ENCODE results near the gene DUOX2. TPM values are rescaled to one million over a fixed set of nuclear protein-coding genes. Genes with fewer than 3 reads are reported as not detected.

DUOX2 gene
- total and polyA plus RNA-seq, 2 of the 8 experiments (the other 6 are each of a cell fraction or from before 2014, with no cell fraction given) = 0.08 TPM; not detected in 1

DNA sequence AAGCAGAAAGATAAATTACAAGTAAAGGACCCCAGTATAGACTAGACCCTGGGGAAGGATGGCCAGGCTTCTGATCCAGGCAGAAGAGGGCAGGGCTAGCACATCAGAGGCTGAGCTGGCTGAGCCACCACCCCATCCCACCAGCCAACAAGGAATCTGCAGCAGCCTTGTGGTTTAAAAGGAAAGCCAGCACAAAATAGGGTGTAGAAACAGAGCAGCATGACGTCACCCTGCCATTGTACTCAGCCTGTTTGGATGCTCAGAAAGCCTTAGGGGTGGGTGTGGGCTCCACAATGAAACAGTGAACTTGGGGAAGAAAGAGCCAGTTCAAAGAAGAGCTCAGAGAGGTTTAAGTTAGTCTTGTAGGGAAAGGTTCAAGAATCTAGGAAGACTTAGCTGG lies 44.0 kb upstream of the DUOX2 start:
- no peak overlapping the region for H3K9ac ChIP-seq (replicated peaks in 1 of 4; ENCODE audit: extremely low read depth in 1 of 4, low read depth in 3 of 4, low read length in 3 of 4)
- no peak overlapping the region for H4K5ac ChIP-seq (ENCODE audit: insufficient read length, low read depth, low read length)
- no peak overlapping the region for H3K4me3 ChIP-seq (ENCODE audit: extremely low read depth in 1 of 4, insufficient read depth in 2 of 4, low read depth in 3 of 4, low read length in 4 of 4)
- H3K4me2 ChIP-seq (ENCODE audit: insufficient read depth in 1 of 2, low read depth in 2 of 2, low read length in 2 of 2) = peak overlapping the region; percentile 4 to 25; a peak in 1 of 4 replicates
- H3K23me2 ChIP-seq (ENCODE audit: low read depth, low read length) = no peaks in the 10 kb centered on the region
- H3K4me1 ChIP-seq (replicated peaks in 1 of 4; ENCODE audit: control insufficient read depth in 3 of 4, insufficient read depth in 4 of 4, low read length in 3 of 4) = peaks cover 0 to 2% (median 0%) of the 10 kb centered on the region in 4 experiments; a peak in 3 of 7 replicates
- DNase-seq (ENCODE audit: low read depth in 1 of 2, low spot score in 2 of 2) (no peak), FAIRE-seq (no peak)
- H3K18ac ChIP-seq (ENCODE audit: extremely low read depth, low read length) = no peak overlapping the region
- H3K27ac ChIP-seq (ENCODE audit: low read depth, low read length) = no peak overlapping the region
- no peak overlapping the region for H3K56ac ChIP-seq (replicated peaks; ENCODE audit: insufficient read length, low read depth, low read length)
- H4K91ac ChIP-seq (replicated peaks; ENCODE audit: insufficient read length, low read length) = no peak overlapping the region
- no peak overlapping the region for H3K14ac ChIP-seq (ENCODE audit: insufficient read length)
- no peaks in the 10 kb centered on the region for H4K20me1 ChIP-seq (replicated peaks in 1 of 2; ENCODE audit: control insufficient read depth in 1 of 2, insufficient read depth in 2 of 2, low read length in 2 of 2)
- peaks cover 0 to 2% (median 0%) of the 10 kb centered on the region in 4 experiments; a peak in 3 of 7 replicates for H3K27me3 ChIP-seq (replicated peaks in 1 of 4; ENCODE audit: control insufficient read depth in 3 of 4, extremely low read depth in 1 of 4, insufficient read depth in 3 of 4, low read length in 3 of 4)
- H3K9me3 ChIP-seq (ENCODE audit: insufficient read depth in 2 of 2, low read depth in 1 of 2, low read length in 1 of 2) = no peaks in the 10 kb centered on the region
- H2AK5ac ChIP-seq (ENCODE audit: low read depth, low read length) = no peak overlapping the region
- H3K79me1 ChIP-seq (ENCODE audit: low read depth, low read length) = no peaks in the 10 kb centered on the region
- no peak overlapping the region for H4K8ac ChIP-seq (ENCODE audit: extremely low read depth, insufficient read depth, low read length)
- no peak overlapping the region for H2AFZ ChIP-seq (ENCODE audit: low read length)
- H3K79me2 ChIP-seq (ENCODE audit: control insufficient read depth in 1 of 2, insufficient read depth in 2 of 2, low read length in 2 of 2) = no peaks in the 10 kb centered on the region
- H2BK12ac ChIP-seq (ENCODE audit: low read depth, low read length) = no peak overlapping the region
- H2BK20ac ChIP-seq (ENCODE audit: low read length) = no peak overlapping the region
- H2BK15ac ChIP-seq (ENCODE audit: low read length) = no peak overlapping the region
- no peak overlapping the region for H3K4ac ChIP-seq (replicated peaks; ENCODE audit: insufficient read length, low read depth, low read length)
- no peak overlapping the region for H3K23ac ChIP-seq (ENCODE audit: insufficient read length)
- no peaks in the 10 kb centered on the region for H3K36me3 ChIP-seq (ENCODE audit: control insufficient read depth in 2 of 4, insufficient read depth in 4 of 4, low read length in 3 of 4)
- ChIA-PET CTCF (ENCODE audit: partially characterized antibody) (interaction anchor here (0.6 to 41.8 kb wide), 11 partner anchors 11 to 298 kb away, joined by 3 to 1117 read pairs (median 3); partner anchors contain the start of genes SHF and SLC28A2), POLR2A (ENCODE audit: partially characterized antibody) (interaction anchor here (0.9 to 1.0 kb wide), 3 partner anchors 9 to 10 kb away, joined by 3 to 4 read pairs (median 3); no protein-coding TSS in a partner anchor)
- H2BK5ac ChIP-seq (ENCODE audit: low read depth, low read length) = no peak overlapping the region
- WGBS, 2 experiments (ENCODE audit: extremely low coverage in 1 of 2, insufficient coverage in 1 of 2, insufficient read length in 1 of 2, insufficient replicate concordance in 2 of 2, low coverage in 1 of 2, low lambda C conversion rate in 2 of 2, missing lambda C conversion rate in 1 of 2) = 33% methylated on average over 1 of the region's 1 CpG; no CpG with 5 or more reads in 1 of the 2 experiments
- no peak overlapping the region for H2BK120ac ChIP-seq (replicated peaks; ENCODE audit: low read depth, low read length)
